GM11168 (cell line): ENCODE measurements around the gene MNT.

Experiments used
- in situ Hi-C: fragments of 300-500 bp; cut with MboI; formaldehyde crosslinking; loops from one replicate; pipeline ENCODE4 v1.12.0; 2022; ENCODE audit warnings: low sequenced_read_pairs; ENCODE audit not compliant: unreplicated experiment

The MNT gene

GRCh38 chr17:2397247-2398171 is 3.4 kb downstream of the MNT start:
- in situ Hi-C loops, result no loop called here

- in situ Hi-C loops, result no loop called here
These were observed 4.2 kb downstream of the MNT start for GRCh38 chr17:2396568-2397246.

GRCh38 chr17:2396192-2396567 is 4.7 kb downstream of the MNT start:
- in situ Hi-C loops, result no loop called here

GRCh38 chr17:2395258-2396181 is 5.3 kb downstream of the MNT start:
- in situ Hi-C loops, result no loop called here

GRCh38 chr17:2394775-2395201 is 6.1 kb downstream of the MNT start:
- in situ Hi-C loops, result no loop called here

- in situ Hi-C loops, result no loop called here
These were observed 6.7 kb downstream of the MNT start for GRCh38 chr17:2393954-2394749.

GRCh38 chr17:2393174-2393953 is 7.5 kb downstream of the MNT start:
- in situ Hi-C loops, result no loop called here

GRCh38 chr17:2392252-2393173 is 8.3 kb downstream of the MNT start:
- in situ Hi-C loops, result no loop called here

- in situ Hi-C loops, result no loop called here
These were observed 9.1 kb downstream of the MNT start for GRCh38 chr17:2391597-2392251.

- in situ Hi-C loops, result no loop called here
These were observed 10.5 kb downstream of the MNT start for GRCh38 chr17:2390199-2390836.

GRCh38 chr17:2388683-2389055 is 12.2 kb downstream of the MNT start:
- in situ Hi-C loops, result no loop called here

- in situ Hi-C loops, result no loop called here
These were observed 12.7 kb downstream of the MNT start for GRCh38 chr17:2388020-2388682.

GRCh38 chr17:2387086-2388019 is 13.5 kb downstream of the MNT start:
- in situ Hi-C loops, result no loop called here

GRCh38 chr17:2386400-2387085 is 14.3 kb downstream of the MNT start:
- in situ Hi-C loops, result no loop called here
